Measurements from ENCODE around the gene COX15.

COX15 gene

DNA sequence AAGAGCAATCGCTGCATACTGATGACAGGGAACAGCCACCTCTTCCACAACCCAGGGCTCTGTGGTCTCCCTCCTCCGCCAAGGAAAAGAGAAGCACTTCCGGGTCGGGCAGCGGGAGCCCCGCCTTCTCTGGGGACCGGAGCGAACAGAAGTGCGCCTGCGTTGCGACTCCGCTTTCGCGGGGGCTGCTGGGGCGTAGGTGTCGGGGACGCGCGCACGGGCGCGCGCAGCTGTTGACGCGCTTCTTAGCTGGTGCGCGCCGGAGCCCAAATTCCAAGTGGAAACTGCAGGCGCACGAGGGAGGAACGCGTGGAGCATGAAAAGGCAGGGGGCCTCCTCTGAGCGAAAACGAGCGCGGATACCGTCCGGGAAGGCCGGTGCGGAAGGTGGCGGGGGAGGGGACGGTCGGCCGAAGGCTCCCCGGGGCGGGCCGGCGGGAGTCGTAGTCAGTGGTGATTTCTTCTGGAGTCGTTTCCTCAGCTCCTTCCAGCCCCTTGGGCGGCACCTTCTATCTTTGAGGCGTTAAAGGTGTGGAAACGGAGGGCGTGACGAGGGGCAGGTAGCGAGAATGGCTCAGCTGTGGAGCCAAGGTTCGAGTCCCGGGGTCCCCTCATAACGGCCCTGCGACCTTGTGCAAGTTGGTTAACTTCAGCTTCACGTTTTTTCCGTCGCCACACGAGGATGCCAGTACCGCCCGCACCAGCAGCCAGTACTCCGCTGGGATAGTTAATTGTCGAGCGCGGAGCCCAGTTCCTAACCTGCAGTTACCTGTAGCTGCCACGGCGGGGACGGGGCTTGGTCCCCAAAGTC, at the start of gene COX15, which contains the start of gene CUTC:
COX15 (minus strand) TSS at position 95 of the 810 bp plus-strand sequence; CDS start at position 17, 78 bp downstream.
CUTC (plus strand) TSS at position 202 of the 810 bp plus-strand sequence; CDS start at position 317, 115 bp downstream.
- peak; percentile 97 for DNase-seq (ENCODE audit: extremely low read depth, insufficient read length)
- peak within 1 kb of the TSS; percentile 86 for H3K4me3 ChIP-seq (replicated peaks; ENCODE audit: low read depth, low read length)
- TF ChIP-seq, protein P1, sequence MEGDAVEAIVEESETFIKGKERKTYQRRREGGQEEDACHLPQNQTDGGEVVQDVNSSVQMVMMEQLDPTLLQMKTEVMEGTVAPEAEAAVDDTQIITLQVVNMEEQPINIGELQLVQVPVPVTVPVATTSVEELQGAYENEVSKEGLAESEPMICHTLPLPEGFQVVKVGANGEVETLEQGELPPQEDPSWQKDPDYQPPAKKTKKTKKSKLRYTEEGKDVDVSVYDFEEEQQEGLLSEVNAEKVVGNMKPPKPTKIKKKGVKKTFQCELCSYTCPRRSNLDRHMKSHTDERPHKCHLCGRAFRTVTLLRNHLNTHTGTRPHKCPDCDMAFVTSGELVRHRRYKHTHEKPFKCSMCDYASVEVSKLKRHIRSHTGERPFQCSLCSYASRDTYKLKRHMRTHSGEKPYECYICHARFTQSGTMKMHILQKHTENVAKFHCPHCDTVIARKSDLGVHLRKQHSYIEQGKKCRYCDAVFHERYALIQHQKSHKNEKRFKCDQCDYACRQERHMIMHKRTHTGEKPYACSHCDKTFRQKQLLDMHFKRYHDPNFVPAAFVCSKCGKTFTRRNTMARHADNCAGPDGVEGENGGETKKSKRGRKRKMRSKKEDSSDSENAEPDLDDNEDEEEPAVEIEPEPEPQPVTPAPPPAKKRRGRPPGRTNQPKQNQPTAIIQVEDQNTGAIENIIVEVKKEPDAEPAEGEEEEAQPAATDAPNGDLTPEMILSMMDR (IDR thresholded peaks at IDR 0.05; ENCODE audit: insufficient read depth, low read length, poor library complexity, severe bottlenecking): peak; percentile 41
- peaks cover 2% of the 10 kb centered on the region for H3K36me3 ChIP-seq (ENCODE audit: control insufficient read depth, insufficient read depth, low read length)
- no peaks in the 10 kb centered on the region for H3K27me3 ChIP-seq (replicated peaks; ENCODE audit: control insufficient read depth, insufficient read depth, low read length)

DNA sequence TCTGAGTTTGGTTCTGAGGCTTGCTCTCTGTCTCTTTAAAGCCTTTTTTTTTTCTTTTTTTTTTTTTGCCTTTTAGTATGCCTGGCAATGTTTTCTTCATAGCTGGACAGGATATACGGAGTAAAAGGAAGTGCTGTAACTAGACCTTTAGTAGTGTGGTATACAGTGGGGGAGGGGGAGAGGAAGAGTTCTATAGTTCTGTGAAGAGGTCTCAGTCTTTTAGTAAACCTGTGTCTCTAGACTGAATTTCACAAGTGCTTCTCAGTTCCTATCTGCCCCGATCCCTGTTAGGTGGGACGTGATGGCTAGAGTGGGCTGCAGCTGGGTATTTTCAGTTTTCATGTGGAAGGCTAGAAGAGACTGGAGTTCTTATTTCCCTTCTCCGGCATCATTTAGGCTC, 47.4 kb upstream of the COX15 start:
- TF ChIP-seq, protein P1 (IDR thresholded peaks at IDR 0.05; ENCODE audit: insufficient read depth, low read length, poor library complexity, severe bottlenecking): no peak
- no peak overlapping the region for H3K4me3 ChIP-seq (replicated peaks; ENCODE audit: low read depth, low read length)
- no peaks in the 10 kb centered on the region for H3K27me3 ChIP-seq (replicated peaks; ENCODE audit: control insufficient read depth, insufficient read depth, low read length)
- H3K36me3 ChIP-seq (ENCODE audit: control insufficient read depth, insufficient read depth, low read length): no peaks in the 10 kb centered on the region
- no peak for DNase-seq (ENCODE audit: extremely low read depth, insufficient read length)

DNA sequence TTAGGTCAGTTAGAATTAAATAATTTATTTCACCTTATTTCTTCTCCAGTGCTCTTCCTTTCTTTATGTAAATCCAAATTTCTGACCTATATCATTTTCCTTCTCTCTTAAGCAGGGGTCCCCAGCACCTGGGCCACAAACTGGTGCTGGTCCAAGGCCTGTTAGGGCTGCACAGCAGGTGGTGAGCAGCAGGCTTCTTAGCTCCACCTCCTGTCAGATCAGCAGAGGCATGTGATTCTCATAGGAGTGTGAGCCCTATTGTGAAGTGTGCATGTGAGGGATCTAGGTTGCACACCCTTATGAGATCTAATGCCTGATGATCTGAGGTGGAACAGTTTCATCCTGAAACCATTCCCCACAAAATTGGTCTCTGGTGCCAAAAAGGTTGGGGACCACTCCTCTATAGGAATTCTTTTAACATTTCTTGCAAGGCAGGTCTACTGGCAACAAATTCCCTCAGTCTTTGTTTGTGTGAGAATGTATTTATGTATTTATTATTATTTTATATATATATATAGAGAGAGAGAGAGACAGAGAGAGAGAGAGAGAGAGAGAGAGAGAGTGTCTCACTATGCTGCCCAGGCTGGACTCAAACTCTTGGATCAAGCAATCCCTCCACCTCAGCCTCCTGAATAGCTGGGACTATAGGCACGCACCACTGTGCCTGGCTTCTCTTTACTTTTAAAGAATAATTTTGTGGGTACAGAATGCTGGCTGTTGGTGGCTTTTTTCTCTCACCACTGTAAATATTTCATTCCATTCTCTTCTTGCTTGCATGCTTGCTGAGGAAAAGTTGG, 46.2 kb upstream of the COX15 start:
- DNase-seq (ENCODE audit: extremely low read depth, insufficient read length): no peak
- Histone ChIP-seq H3K36me3 (ENCODE audit: control insufficient read depth, insufficient read depth, low read length) (no peaks in the 10 kb centered on the region), H3K4me3 (replicated peaks; ENCODE audit: low read depth, low read length) (no peak overlapping the region), H3K27me3 (replicated peaks; ENCODE audit: control insufficient read depth, insufficient read depth, low read length) (no peaks in the 10 kb centered on the region)
- TF ChIP-seq, protein P1 (IDR thresholded peaks at IDR 0.05; ENCODE audit: insufficient read depth, low read length, poor library complexity, severe bottlenecking): no peak

DNA sequence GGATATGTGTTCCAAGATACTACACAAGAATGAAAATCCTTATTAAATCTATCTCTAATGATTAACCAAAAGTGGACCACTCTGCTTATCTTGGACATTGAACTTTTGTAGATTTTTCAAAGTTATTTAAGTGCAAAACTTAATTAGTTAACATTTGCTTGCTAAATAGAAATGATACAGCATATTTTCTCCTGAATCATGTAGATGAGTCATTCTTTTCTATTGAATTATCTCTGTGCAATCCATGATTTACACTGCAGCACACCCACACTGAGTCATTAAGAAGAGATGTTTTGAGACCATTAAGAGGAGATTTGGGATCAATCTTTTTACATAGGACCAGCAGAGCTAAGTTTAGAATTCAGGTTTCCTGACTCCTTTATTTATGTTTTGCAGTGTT, 43.9 kb upstream of the COX15 start:
- TF ChIP-seq, protein P1 (IDR thresholded peaks at IDR 0.05; ENCODE audit: insufficient read depth, low read length, poor library complexity, severe bottlenecking): no peak
- no peak for DNase-seq (ENCODE audit: extremely low read depth, insufficient read length)
- no peaks in the 10 kb centered on the region for H3K36me3 ChIP-seq (ENCODE audit: control insufficient read depth, insufficient read depth, low read length)
- no peaks in the 10 kb centered on the region for H3K27me3 ChIP-seq (replicated peaks; ENCODE audit: control insufficient read depth, insufficient read depth, low read length)
- H3K4me3 ChIP-seq (replicated peaks; ENCODE audit: low read depth, low read length): no peak overlapping the region

DNA sequence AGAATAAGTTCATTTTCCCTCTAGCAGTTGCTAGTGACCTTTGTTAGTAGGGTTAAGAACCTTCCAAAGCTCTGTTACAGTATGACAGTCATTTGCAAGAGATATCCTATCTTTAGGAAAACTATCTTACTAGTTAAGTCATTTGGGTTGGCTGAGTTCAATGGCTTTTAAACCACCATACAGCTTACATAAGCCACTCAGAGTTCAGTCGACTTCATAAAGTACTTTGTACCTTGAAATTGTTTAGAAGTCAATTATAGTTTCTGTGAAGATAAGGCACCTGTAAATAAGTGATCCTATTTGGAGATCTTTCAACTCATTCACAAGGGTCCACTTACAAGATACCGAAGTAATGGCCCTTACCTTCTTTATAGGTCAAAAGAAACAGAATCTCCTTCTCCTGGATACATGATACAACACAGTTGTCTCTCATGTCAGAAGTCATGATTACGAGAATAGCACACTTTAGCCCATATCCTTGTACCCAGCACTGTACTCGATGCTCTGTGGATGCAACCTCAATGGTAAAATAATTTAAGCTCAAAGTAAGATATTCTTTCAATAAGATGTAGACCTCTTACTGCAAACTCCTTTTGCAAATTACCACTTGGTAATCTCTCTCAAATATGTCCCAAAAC, 38.6 kb upstream of the COX15 start:
- TF ChIP-seq, protein P1 (IDR thresholded peaks at IDR 0.05; ENCODE audit: insufficient read depth, low read length, poor library complexity, severe bottlenecking): no peak
- no peak for DNase-seq (ENCODE audit: extremely low read depth, insufficient read length)
- no peaks in the 10 kb centered on the region for H3K27me3 ChIP-seq (replicated peaks; ENCODE audit: control insufficient read depth, insufficient read depth, low read length)

More for the DNA sequence above, 38.6 kb upstream of the COX15 start:
- Histone ChIP-seq H3K36me3 (ENCODE audit: control insufficient read depth, insufficient read depth, low read length) (no peaks in the 10 kb centered on the region), H3K4me3 (replicated peaks; ENCODE audit: low read depth, low read length) (no peak overlapping the region)
